IMR-90 (cell line): Measurements from ENCODE around the gene TMEM45A. TPM values are rescaled to one million over a fixed set of nuclear protein-coding genes. Genes with fewer than 3 reads are reported as not detected.

ENCODE experiments used
- ATAC-seq: fragments of 200-7000 bp; cut with Tn5 transposase; 2 replicates; pipeline ENCODE4 v1.9.1; 2020; ENCODE audit warnings: low read depth, mild to moderate bottlenecking, moderate library complexity
- BruUV-seq: library from RNA; stranded (reverse); fragments of 400-500 nt; replicated peaks from 2 replicates; lab custom pipeline; 2021; lab: Mats Ljungman, UMichigan
- CTCF ChIA-PET: fragments of 300-600 bp; formaldehyde crosslinking; extraction: SDS; loops from one replicate; lab custom pipeline; 2021; ENCODE audit warnings: antibody characterized with exemption; lab: Yijun Ruan, JAX
- POLR2A ChIA-PET: fragments of 300-600 bp; sonication (Branson Sonifier 250); formaldehyde crosslinking; loops from one replicate; lab custom pipeline; 2022; ENCODE audit warnings: antibody characterized with exemption; ENCODE audit not compliant: unreplicated experiment; lab: Charles Lee
- DNase-seq: peaks from one replicate; pipeline ENCODE4 v3.0.0; 2013
- H2AFZ ChIP-seq: replicated peaks from 2 replicates; pipeline ENCODE3; 2013; ENCODE audit warnings: low read length, mild to moderate bottlenecking; ENCODE audit not compliant: poor library complexity
- H2AK5ac ChIP-seq: 2 replicates; pipeline ENCODE4 v1.6.1; 2013; ENCODE audit warnings: low read depth, low read length, inconsistent platforms
- H2AK9ac ChIP-seq: replicated peaks from 2 replicates; pipeline ENCODE3; 2013; ENCODE audit warnings: mild to moderate bottlenecking, low read depth, low read length, moderate library complexity; ENCODE audit not compliant: poor library complexity
- H2BK120ac ChIP-seq: 2 replicates; pipeline ENCODE4 v1.6.1; 2013; ENCODE audit warnings: low read depth, low read length, inconsistent platforms
- H2BK15ac ChIP-seq: 3 replicates; pipeline ENCODE4 v1.6.1; 2013; ENCODE audit warnings: low read depth, low read length, inconsistent platforms
- H2BK20ac ChIP-seq: 2 replicates; pipeline ENCODE4 v1.6.1; 2013; ENCODE audit warnings: low read depth, mild to moderate bottlenecking, inconsistent platforms, low read length, moderate library complexity
- H2BK5ac ChIP-seq: 2 replicates; pipeline ENCODE4 v1.6.1; 2013; ENCODE audit warnings: mild to moderate bottlenecking, low read depth, low read length, inconsistent platforms; ENCODE audit not compliant: poor library complexity, severe bottlenecking
- H3K14ac ChIP-seq: replicated peaks from 2 replicates; pipeline ENCODE4 v1.6.1; 2013; ENCODE audit warnings: low read depth, low read length, inconsistent platforms
- H3K18ac ChIP-seq: 2 replicates; pipeline ENCODE4 v1.6.1; 2013; ENCODE audit warnings: low read depth, low read length, control low read depth
- H3K23ac ChIP-seq: 2 replicates; pipeline ENCODE4 v1.6.1; 2013; ENCODE audit warnings: low read depth, low read length, inconsistent platforms
- H3K27ac ChIP-seq: 2 replicates; pipeline ENCODE4 v1.5.1; 2013; ENCODE audit warnings: mild to moderate bottlenecking, control low read depth, low read length; ENCODE audit not compliant: insufficient read depth
- H3K27me3 ChIP-seq: 2 replicates; pipeline ENCODE4 v1.6.1; 2013; ENCODE audit warnings: low read length; ENCODE audit not compliant: control insufficient read depth, insufficient read depth
- H3K36me3 ChIP-seq: 2 replicates; pipeline ENCODE4 v1.6.1; 2013; ENCODE audit warnings: low read length, mixed read lengths; ENCODE audit not compliant: control insufficient read depth, insufficient read depth
- H3K4ac ChIP-seq: 2 replicates; pipeline ENCODE4 v1.6.1; 2013; ENCODE audit warnings: low read depth, low read length, inconsistent platforms
- H3K4me1 ChIP-seq: 2 replicates; pipeline ENCODE4 v1.6.1; 2013; ENCODE audit warnings: low read length, mixed read lengths; ENCODE audit not compliant: control insufficient read depth, insufficient read depth
- H3K4me2 ChIP-seq: 2 replicates; pipeline ENCODE4 v1.6.1; 2013; ENCODE audit warnings: low read depth, mild to moderate bottlenecking, control low read depth, low read length, moderate library complexity
- H3K4me3 ChIP-seq: 2 replicates; pipeline ENCODE4 v1.5.1; 2013; ENCODE audit warnings: low read depth, mild to moderate bottlenecking, control low read depth, low read length, moderate library complexity; ENCODE audit not compliant: insufficient read depth
- H3K56ac ChIP-seq: 2 replicates; pipeline ENCODE4 v1.6.1; 2013; ENCODE audit warnings: low read length, inconsistent platforms; ENCODE audit not compliant: insufficient read depth; ENCODE audit errors: extremely low read depth
- H3K79me1 ChIP-seq, 2 experiments: 2 replicates each; pipeline ENCODE4 v1.6.1; 2013; ENCODE audit warnings: low read length in 2 of 2, inconsistent platforms in 1 of 2, low read depth in 1 of 2
- H3K9ac ChIP-seq: 2 replicates; pipeline ENCODE4 v1.6.1; 2013; ENCODE audit warnings: low read depth, low read length, control low read depth
- H3K9me1 ChIP-seq: 2 replicates; pipeline ENCODE4 v1.6.1; 2013; ENCODE audit warnings: low read length, inconsistent platforms; ENCODE audit not compliant: insufficient read depth
- H3K9me3 ChIP-seq: 2 replicates; pipeline ENCODE4 v1.6.1; 2013; ENCODE audit warnings: low read length; ENCODE audit not compliant: control insufficient read depth, insufficient read depth
- H4K20me1 ChIP-seq: 2 replicates; pipeline ENCODE4 v1.6.1; 2013; ENCODE audit warnings: low read length, inconsistent platforms; ENCODE audit not compliant: insufficient read depth
- H4K5ac ChIP-seq: 2 replicates; pipeline ENCODE4 v1.6.1; 2013; ENCODE audit warnings: mild to moderate bottlenecking, low read depth, low read length, control low read depth
- H4K8ac ChIP-seq, 2 experiments: 2 replicates each; pipeline ENCODE4 v1.6.1; 2013; ENCODE audit warnings: low read depth in 2 of 2, low read length in 2 of 2, control low read depth in 1 of 2, inconsistent platforms in 1 of 2
- H4K91ac ChIP-seq: 2 replicates; pipeline ENCODE4 v1.6.1; 2013; ENCODE audit warnings: low read depth, low read length, inconsistent platforms; ENCODE audit not compliant: insufficient read depth
- BHLHE40 ChIP-seq: fragments of 150-350 bp; IDR thresholded peaks from 2 replicates; pipeline ENCODE4 v1.6.1; 2016; ENCODE audit warnings: mild to moderate bottlenecking, low read depth, low read length
- CEBPB ChIP-seq: IDR thresholded peaks from 2 replicates; pipeline ENCODE4 v1.6.1; 2012; ENCODE audit warnings: low read depth, low read length, improper control_type of control experiment
- CHD1 ChIP-seq: IDR thresholded peaks from 2 replicates; pipeline ENCODE4 v1.6.1; 2012; ENCODE audit warnings: low read depth, low read length, improper control_type of control experiment
- CTCF ChIP-seq: conservative IDR thresholded peaks from 2 replicates; pipeline ENCODE4 v1.5.1; 2012; ENCODE audit warnings: mild to moderate bottlenecking, low read depth, low read length, improper control_type of control experiment
- ELK1 ChIP-seq: fragments of 150-350 bp; IDR thresholded peaks from 2 replicates; pipeline ENCODE4 v1.6.1; 2016; ENCODE audit warnings: low read depth, mild to moderate bottlenecking, low read length, moderate library complexity, borderline replicate concordance
- FOS ChIP-seq: fragments of 150-350 bp; IDR thresholded peaks from 2 replicates; pipeline ENCODE4 v1.6.1; 2016; ENCODE audit warnings: low read depth, low read length
- MAFK ChIP-seq: IDR thresholded peaks from 2 replicates; pipeline ENCODE4 v1.6.1; 2012; ENCODE audit warnings: low read depth, low read length, improper control_type of control experiment
- MAZ ChIP-seq: IDR thresholded peaks from 2 replicates; pipeline ENCODE4 v1.6.1; 2012; ENCODE audit warnings: low read depth, mild to moderate bottlenecking, low read length, improper control_type of control experiment, moderate library complexity, borderline replicate concordance
- MXI1 ChIP-seq: IDR thresholded peaks from 2 replicates; pipeline ENCODE4 v1.6.1; 2012; ENCODE audit warnings: low read depth, mild to moderate bottlenecking, low read length, moderate library complexity, borderline replicate concordance
- NFE2L2 ChIP-seq: fragments of 150-350 bp; IDR thresholded peaks from 2 replicates; pipeline ENCODE4 v1.6.1; 2016; ENCODE audit warnings: low read depth, mild to moderate bottlenecking, low read length
- POLR2A ChIP-seq: IDR thresholded peaks from 2 replicates; pipeline ENCODE4 v1.6.1; 2012; ENCODE audit warnings: mild to moderate bottlenecking, low read depth, low read length
- RAD21 ChIP-seq: IDR thresholded peaks from 2 replicates; pipeline ENCODE4 v1.6.1; 2012; ENCODE audit warnings: low read length, improper control_type of control experiment
- RCOR1 ChIP-seq: IDR thresholded peaks from 2 replicates; pipeline ENCODE4 v1.6.1; 2012; ENCODE audit warnings: mild to moderate bottlenecking, low read length, improper control_type of control experiment; ENCODE audit not compliant: insufficient replicate concordance
- RFX5 ChIP-seq: IDR thresholded peaks from 2 replicates; pipeline ENCODE4 v1.8.0; 2012; ENCODE audit warnings: low read depth, mild to moderate bottlenecking, low read length, moderate library complexity
- SMC3 ChIP-seq: fragments of 150-350 bp; IDR thresholded peaks from 2 replicates; pipeline ENCODE4 v1.6.1; 2016; ENCODE audit warnings: low read depth, mild to moderate bottlenecking, antibody characterized with exemption, low read length, moderate library complexity
- WGBS, 2 experiments: methylation state at CpG; one replicate each; pipeline versions ENCODE4 v1.1.5 to v1.1.7; 2013; ENCODE audit warnings: missing lambda C conversion rate in 2 of 2; ENCODE audit not compliant: insufficient read length in 1 of 2; ENCODE audit errors: extremely low coverage in 2 of 2; 5-methylcytosine and 5-hydroxymethylcytosine counted together
- dilution Hi-C: fragments of 300-500 bp; cut with HindIII; formaldehyde crosslinking; loops from one replicate; pipeline ENCODE4 v1.14.3; 2018; ENCODE audit warnings: low sequenced_read_pairs; ENCODE audit not compliant: unreplicated experiment
- in situ Hi-C: fragments of 300-500 bp; cut with MboI; formaldehyde crosslinking; loops from 3 replicates; pipeline ENCODE4 v1.14.3; 2019; ENCODE audit warnings: low sequenced_read_pairs, inconsistent platforms, mixed read lengths
- intact Hi-C: fragments of 100-400 bp; cut with micrococcal nuclease; formaldehyde crosslinking; loops from 2 replicates; pipeline ENCODE4 v1.10.0; 2022
- polyA plus RNA-seq, 3 experiments: library from polyadenylated mRNA; depleted of rRNA; stranded (reverse); fragments of >200 nt; gene quantifications; 2 replicates each; pipeline ENCODE4 v1.2.3, GENCODE V29; 2012; ENCODE audit warnings: low replicate concordance in 1 of 3
- total RNA-seq: library from RNA; depleted of rRNA; stranded (reverse); fragments of >200 nt; gene quantifications from 2 replicates; pipeline ENCODE4 v1.2.3, GENCODE V29; 2012

Gene TMEM45A
- total and polyA plus RNA-seq, 2 of the 4 experiments (the other 2 are of a cell fraction), result 13.6 to 21.7 TPM

GRCh38 chr3:100584101-100584660 is 91.8 kb downstream of the TMEM45A start:
- Histone ChIP-seq H3K9me3 (peaks cover 1% of the 10 kb centered on the region; the same call in 1 of the 2 replicates), H4K8ac (no peak overlapping the region), H3K4me2 (no peak overlapping the region), H3K9me1 (peaks cover 6% of the 10 kb centered on the region), H3K14ac (no peak overlapping the region), H2AFZ (no peak overlapping the region), H2AK5ac (no peak overlapping the region), H2BK15ac (no peak overlapping the region), H3K79me1 (no peaks in the 10 kb centered on the region), H3K4me1 (peaks cover 3% of the 10 kb centered on the region; the same call in 1 of the 2 replicates), H3K9ac (no peak overlapping the region), H3K36me3 (no peaks in the 10 kb centered on the region), H4K5ac (no peak overlapping the region), H2BK5ac (no peak overlapping the region), H4K20me1 (no peaks in the 10 kb centered on the region), H2BK120ac (no peak overlapping the region), H3K56ac (no peak overlapping the region), H3K4ac (no peak overlapping the region), H3K4me3 (no peak overlapping the region), H3K18ac (no peak overlapping the region), H2BK20ac (no peak overlapping the region), H3K27ac (no peak overlapping the region), H4K91ac (no peak overlapping the region), H3K23ac (no peak overlapping the region), H3K27me3 (no peaks in the 10 kb centered on the region), H2AK9ac (no peak overlapping the region)
- dilution Hi-C loops, result no loop called here
- DNase-seq (no peak), ATAC-seq (no peak)
- no TSS peak for BruUV-seq
- ChIA-PET CTCF (interaction anchor here (0.5 to 0.6 kb wide), 2 partner anchors 250 to 817 kb away, joined by 3 to 4 read pairs; no protein-coding TSS in a partner anchor), POLR2A (no interaction called here)
- WGBS, 2 experiments, result 100% methylated on average over 1 of the region's 3 CpGs; no CpG with 5 or more reads in 1 of the 2 experiments
- in situ Hi-C loops, result no loop called here
- TF ChIP-seq SMC3 (no peak), NFE2L2 (no peak), POLR2A (no peak), CEBPB (no peak), BHLHE40 (no peak), CTCF (no peak), RFX5 (no peak), MXI1 (no peak), FOS (no peak), ELK1 (no peak), MAFK (no peak), RAD21 (no peak), MAZ (no peak), RCOR1 (no peak), CHD1 (no peak)
- intact Hi-C loops, result no loop called here
